Keratinocyte (primary cell): Measurements from ENCODE around the gene DDX41. TPM values are rescaled to one million over a fixed set of nuclear protein-coding genes. Genes with fewer than 3 reads are reported as not detected.

ENCODE experiments used
- DNase-seq: peaks from one replicate; pipeline ENCODE4 v3.0.0-alpha.2; 2011; ENCODE audit warnings: low read depth, missing footprints, low spot score
- FAIRE-seq: peaks from 2 replicates; lab custom pipeline; 2011; peaks lifted over from hg19 to GRCh38; lab: Jason Lieb, UNC
- H2AFZ ChIP-seq: 2 replicates; pipeline ENCODE4 v1.6.0; 2012; ENCODE audit warnings: low read length, control low read depth, inconsistent platforms; ENCODE audit not compliant: control insufficient read depth
- H3K27ac ChIP-seq: 2 replicates; pipeline ENCODE4 v1.5.1; 2011; ENCODE audit warnings: low read length; ENCODE audit not compliant: control insufficient read depth, insufficient read depth
- H3K27me3 ChIP-seq: 3 replicates; pipeline ENCODE4 v1.6.0; 2011; ENCODE audit warnings: low read length; ENCODE audit not compliant: control insufficient read depth, insufficient read depth; ENCODE audit errors: extremely low read depth
- H3K36me3 ChIP-seq, 2 experiments: 2 replicates in 1 of 2; 3 replicates in 1 of 2; pipeline ENCODE4 v1.5.1; 2011; ENCODE audit warnings: low read length in 2 of 2, mild to moderate bottlenecking in 1 of 2; ENCODE audit not compliant: control insufficient read depth in 2 of 2, insufficient read depth in 2 of 2; ENCODE audit errors: extremely low read depth in 1 of 2
- H3K4me1 ChIP-seq: 3 replicates; pipeline ENCODE4 v1.5.1; 2011; ENCODE audit warnings: low read length; ENCODE audit not compliant: control insufficient read depth, insufficient read depth; ENCODE audit errors: extremely low read depth
- H3K4me2 ChIP-seq: 3 replicates; pipeline ENCODE4 v1.6.0; 2011; ENCODE audit warnings: low read depth, low read length; ENCODE audit not compliant: control insufficient read depth, insufficient read depth; ENCODE audit errors: extremely low read depth
- H3K4me3 ChIP-seq, 3 experiments: fragments of 200-600 bp in 1 of 3; sonication (generic) in 1 of 3; 2 replicates in 2 of 3; 3 replicates in 1 of 3; pipeline ENCODE4 v1.5.1; 2011 to 2016; ENCODE audit warnings: low read length in 3 of 3, mild to moderate bottlenecking in 3 of 3, control low read depth in 2 of 3, inconsistent platforms in 1 of 3, low read depth in 1 of 3, mixed read lengths in 1 of 3, mixed run types in 1 of 3, moderate library complexity in 1 of 3; ENCODE audit not compliant: control insufficient read depth in 2 of 3, insufficient read depth in 2 of 3; ENCODE audit errors: extremely low read depth in 1 of 3
- H3K79me2 ChIP-seq: 2 replicates; pipeline ENCODE4 v1.6.0; 2012; ENCODE audit warnings: low read length; ENCODE audit not compliant: control insufficient read depth, insufficient read depth
- H3K9ac ChIP-seq: 3 replicates; pipeline ENCODE4 v1.6.0; 2011; ENCODE audit warnings: low read length; ENCODE audit not compliant: control insufficient read depth, insufficient read depth; ENCODE audit errors: extremely low read depth
- H3K9me1 ChIP-seq: 3 replicates; pipeline ENCODE4 v1.6.0; 2011; ENCODE audit warnings: low read length; ENCODE audit not compliant: control insufficient read depth, insufficient read depth; ENCODE audit errors: extremely low read depth
- H3K9me3 ChIP-seq: 2 replicates; pipeline ENCODE4 v1.5.1; 2012; ENCODE audit warnings: low read depth, low read length; ENCODE audit not compliant: control insufficient read depth
- H4K20me1 ChIP-seq: 3 replicates; pipeline ENCODE4 v1.6.0; 2011; ENCODE audit warnings: low read length; ENCODE audit not compliant: control insufficient read depth, insufficient read depth; ENCODE audit errors: extremely low read depth
- EZH2 ChIP-seq: IDR thresholded peaks from one replicate; pipeline ENCODE4 v1.6.1; 2012; ENCODE audit warnings: inconsistent platforms, mild to moderate bottlenecking, low read length, moderate library complexity
- dilution Hi-C: fragments of 300-500 bp; cut with MboI; formaldehyde crosslinking; loops from one replicate; pipeline ENCODE4 v1.7.0; 2020; ENCODE audit warnings: low sequenced_read_pairs; ENCODE audit not compliant: extremely low pct_ligation_motif_present
- polyA plus RNA-seq, 5 experiments: library from polyadenylated mRNA; depleted of rRNA in 3 of 5; stranded (reverse) in 3 of 5; stranded (forward) in 1 of 5; unstranded in 1 of 5; fragments of >200 nt; gene quantifications; 1 replicate in 1 of 5; 2 replicates in 3 of 5; 3 replicates in 1 of 5; pipeline versions ENCODE4 v1.2.1 to v1.2.3, GENCODE V29; 2011 to 2012; ENCODE audit warnings: missing spikeins in 2 of 5, low read depth in 1 of 5, low replicate concordance in 1 of 5
- TF ChIP-seq, protein P1 (sequence below), 3 experiments: IDR thresholded peaks in 1 of 3; conservative IDR thresholded peaks in 1 of 3; optimal IDR thresholded peaks in 1 of 3; 2 replicates in 2 of 3; 3 replicates in 1 of 3; pipeline versions ENCODE3 to v1.5.1; 2011; ENCODE audit warnings: low read length in 3 of 3, mild to moderate bottlenecking in 3 of 3, moderate library complexity in 2 of 3, control low read depth in 1 of 3, inconsistent platforms in 1 of 3; ENCODE audit not compliant: insufficient read depth in 2 of 3; ENCODE audit errors: extremely low read depth in 1 of 3

DDX41 gene
- polyA plus RNA-seq, 1 donor (not counting 4 experiments of a cell fraction or from before 2014, with no cell fraction given) = 71.3 TPM

DNA sequence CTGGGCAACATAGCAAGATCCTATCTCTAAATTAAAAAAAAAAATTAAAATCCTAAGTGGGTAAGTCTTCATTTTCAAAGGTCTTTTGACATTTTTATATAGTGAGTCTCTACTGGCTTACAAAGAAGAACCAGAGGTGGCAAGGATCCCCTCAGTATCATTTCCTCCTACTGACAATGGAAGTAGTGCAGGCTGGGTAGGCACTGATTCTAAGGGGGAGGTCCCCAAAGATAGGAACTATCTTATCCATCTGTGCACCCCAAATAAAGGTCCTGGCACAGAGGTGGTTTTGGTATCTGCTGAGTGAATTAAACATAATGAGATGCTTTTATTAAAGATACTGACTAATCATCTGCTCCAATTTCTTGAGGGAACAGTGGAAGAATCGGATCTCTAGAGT is 33.4 kb upstream of the DDX41 start:
- no peak overlapping the region for H2AFZ ChIP-seq
- H3K79me2 ChIP-seq = peaks cover 69% of the 10 kb centered on the region
- dilution Hi-C loops = no loop called here
- no peak overlapping the region for H3K4me3 ChIP-seq
- H3K36me3 ChIP-seq = peaks cover 9 to 11% of the 10 kb centered on the region in 2 experiments
- no peak for FAIRE-seq
- no peak overlapping the region for H3K4me2 ChIP-seq
- no peak overlapping the region for H3K9ac ChIP-seq
- TF ChIP-seq, protein P1, sequence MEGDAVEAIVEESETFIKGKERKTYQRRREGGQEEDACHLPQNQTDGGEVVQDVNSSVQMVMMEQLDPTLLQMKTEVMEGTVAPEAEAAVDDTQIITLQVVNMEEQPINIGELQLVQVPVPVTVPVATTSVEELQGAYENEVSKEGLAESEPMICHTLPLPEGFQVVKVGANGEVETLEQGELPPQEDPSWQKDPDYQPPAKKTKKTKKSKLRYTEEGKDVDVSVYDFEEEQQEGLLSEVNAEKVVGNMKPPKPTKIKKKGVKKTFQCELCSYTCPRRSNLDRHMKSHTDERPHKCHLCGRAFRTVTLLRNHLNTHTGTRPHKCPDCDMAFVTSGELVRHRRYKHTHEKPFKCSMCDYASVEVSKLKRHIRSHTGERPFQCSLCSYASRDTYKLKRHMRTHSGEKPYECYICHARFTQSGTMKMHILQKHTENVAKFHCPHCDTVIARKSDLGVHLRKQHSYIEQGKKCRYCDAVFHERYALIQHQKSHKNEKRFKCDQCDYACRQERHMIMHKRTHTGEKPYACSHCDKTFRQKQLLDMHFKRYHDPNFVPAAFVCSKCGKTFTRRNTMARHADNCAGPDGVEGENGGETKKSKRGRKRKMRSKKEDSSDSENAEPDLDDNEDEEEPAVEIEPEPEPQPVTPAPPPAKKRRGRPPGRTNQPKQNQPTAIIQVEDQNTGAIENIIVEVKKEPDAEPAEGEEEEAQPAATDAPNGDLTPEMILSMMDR (optimal IDR thresholded peaks at IDR 0.05 in 1 of 3, IDR thresholded peaks at IDR 0.05 in 1 of 3, conservative IDR thresholded peaks at IDR 0.05 in 1 of 3; ENCODE audit: extremely low read depth in 1 of 3, insufficient read depth in 2 of 3, low read length in 3 of 3) = no peak
- TF ChIP-seq EZH2 = no peak
- H3K4me1 ChIP-seq = peaks cover 37% of the 10 kb centered on the region
- DNase-seq = no peak
- H4K20me1 ChIP-seq = peaks cover 13% of the 10 kb centered on the region
- no peaks in the 10 kb centered on the region for H3K9me3 ChIP-seq
- H3K27ac ChIP-seq = no peak overlapping the region
- H3K9me1 ChIP-seq = peaks cover 4% of the 10 kb centered on the region
- H3K27me3 ChIP-seq = no peaks in the 10 kb centered on the region

DNA sequence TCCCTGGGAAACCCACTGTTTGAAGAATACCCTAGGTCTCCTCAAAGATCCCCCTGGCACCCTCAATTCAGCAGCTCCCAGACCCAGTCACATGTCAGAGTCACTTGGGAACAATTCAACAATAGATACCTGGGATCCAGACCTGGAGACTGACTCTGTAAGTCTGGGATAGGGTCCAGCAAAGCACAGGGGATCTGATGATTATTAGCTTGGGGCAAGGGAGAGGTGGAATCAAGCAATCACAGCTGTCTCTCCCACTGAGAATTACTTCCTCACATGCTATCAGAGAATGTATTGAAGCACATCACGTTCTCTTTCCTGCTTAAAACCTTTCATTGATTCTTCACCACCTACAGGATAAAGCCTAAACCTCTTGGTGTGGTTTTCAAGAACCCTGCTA is 31.7 kb upstream of the DDX41 start:
- peaks cover 4% of the 10 kb centered on the region for H3K9me1 ChIP-seq
- H3K79me2 ChIP-seq = peaks cover 78% of the 10 kb centered on the region
- H3K27me3 ChIP-seq = no peaks in the 10 kb centered on the region
- TF ChIP-seq, protein P1 (optimal IDR thresholded peaks at IDR 0.05 in 1 of 3, IDR thresholded peaks at IDR 0.05 in 1 of 3, conservative IDR thresholded peaks at IDR 0.05 in 1 of 3; ENCODE audit: extremely low read depth in 1 of 3, insufficient read depth in 2 of 3, low read length in 3 of 3) = no peak
- TF ChIP-seq EZH2 = no peak
- H3K4me1 ChIP-seq = peaks cover 33% of the 10 kb centered on the region
- H3K9me3 ChIP-seq = no peaks in the 10 kb centered on the region
- FAIRE-seq (no peak), DNase-seq (no peak)
- H3K36me3 ChIP-seq = peaks cover 9 to 11% of the 10 kb centered on the region in 2 experiments
- H3K9ac ChIP-seq = no peak overlapping the region
- H3K4me2 ChIP-seq = no peak overlapping the region
- no peak overlapping the region for H3K4me3 ChIP-seq
- dilution Hi-C loops = no loop called here
- no peak overlapping the region for H2AFZ ChIP-seq
- peaks cover 13% of the 10 kb centered on the region for H4K20me1 ChIP-seq
- no peak overlapping the region for H3K27ac ChIP-seq
